Gastroesophageal sphincter (tissue), 4 donors: ENCODE measurements around the gene MINDY3. TPM values are rescaled to one million over a fixed set of nuclear protein-coding genes. Genes with fewer than 3 reads are reported as not detected.
A peak's percentile ranks its signal among the peaks of the same experiment; 100 is the strongest.

Source experiments
- ATAC-seq: fragments of 150-250 bp; one replicate; pipeline ENCODE4 v1.9.1; 2016; ENCODE audit warnings: mild to moderate bottlenecking, moderate library complexity
- H3K27ac ChIP-seq, 4 donors: fragments of 200-600 bp; sonication (generic) in 3 of 4; 1 replicate in 3 of 4; 2 replicates in 1 of 4; pipeline ENCODE4 v1.5.1; 2016 to 2019
- H3K27me3 ChIP-seq: fragments of 200-600 bp; sonication (generic); one replicate; pipeline ENCODE4 v1.5.1; 2019
- H3K36me3 ChIP-seq, 2 donors: fragments of 200-600 bp; sonication (generic); one replicate each; pipeline ENCODE4 v1.5.1; 2019; ENCODE audit warnings: control low read depth in 1 of 2
- H3K4me1 ChIP-seq, 3 donors: fragments of 200-600 bp; sonication (generic); 1 replicate in 2 of 3; 2 replicates in 1 of 3; pipeline ENCODE4 v1.5.1; 2016 to 2019; ENCODE audit warnings: control low read depth in 2 of 3
- H3K4me3 ChIP-seq, 2 donors: fragments of 200-600 bp; sonication (generic); one replicate each; pipeline ENCODE4 v1.5.1; 2019; ENCODE audit warnings: mild to moderate bottlenecking in 1 of 2, moderate library complexity in 1 of 2
- H3K9me3 ChIP-seq, 3 donors: fragments of 200-600 bp; sonication (generic); one replicate each; pipeline ENCODE4 v1.5.1; 2017 to 2019; ENCODE audit warnings: control low read depth in 2 of 3
- EP300 ChIP-seq: sonication (generic); formaldehyde crosslinking; IDR thresholded peaks from one replicate; pipeline ENCODE4 v1.6.1; 2017; ENCODE audit warnings: antibody characterized with exemption, mild to moderate bottlenecking
- POLR2A ChIP-seq, 2 donors: fragments of 450-650 bp; IDR thresholded peaks; one replicate each; pipeline ENCODE4 v1.6.1; 2017; ENCODE audit warnings: antibody characterized with exemption in 2 of 2, mild to moderate bottlenecking in 2 of 2, moderate library complexity in 1 of 2
- POLR2AphosphoS5 ChIP-seq: sonication (generic); formaldehyde crosslinking; IDR thresholded peaks from one replicate; pipeline ENCODE4 v1.6.1; 2017; ENCODE audit warnings: antibody characterized with exemption
- WGBS, 2 donors: methylation state at CpG; one replicate each; pipeline ENCODE4 v1.1.5; 2018; ENCODE audit warnings: low coverage in 1 of 2; 5-methylcytosine and 5-hydroxymethylcytosine counted together
- total RNA-seq, 4 donors: library from RNA; depleted of rRNA; stranded (reverse); fragments of >200 nt; gene quantifications; one replicate each; pipeline ENCODE4 v1.1.0, GENCODE V29; 2016
- TF ChIP-seq, protein P1 (sequence below), 4 experiments: fragments of 200-600 bp in 2 of 4; fragments of 450-650 bp in 2 of 4; sonication (generic) in 1 of 4; IDR thresholded peaks; one replicate each; pipeline ENCODE4 v1.5.1; 2017 to 2019; ENCODE audit warnings: antibody characterized with exemption in 4 of 4, mild to moderate bottlenecking in 2 of 4, moderate library complexity in 2 of 4

The MINDY3 gene
- total RNA-seq, 4 donors from 2014 or later: 21.8 to 93.6 (median 36.7) TPM

DNA sequence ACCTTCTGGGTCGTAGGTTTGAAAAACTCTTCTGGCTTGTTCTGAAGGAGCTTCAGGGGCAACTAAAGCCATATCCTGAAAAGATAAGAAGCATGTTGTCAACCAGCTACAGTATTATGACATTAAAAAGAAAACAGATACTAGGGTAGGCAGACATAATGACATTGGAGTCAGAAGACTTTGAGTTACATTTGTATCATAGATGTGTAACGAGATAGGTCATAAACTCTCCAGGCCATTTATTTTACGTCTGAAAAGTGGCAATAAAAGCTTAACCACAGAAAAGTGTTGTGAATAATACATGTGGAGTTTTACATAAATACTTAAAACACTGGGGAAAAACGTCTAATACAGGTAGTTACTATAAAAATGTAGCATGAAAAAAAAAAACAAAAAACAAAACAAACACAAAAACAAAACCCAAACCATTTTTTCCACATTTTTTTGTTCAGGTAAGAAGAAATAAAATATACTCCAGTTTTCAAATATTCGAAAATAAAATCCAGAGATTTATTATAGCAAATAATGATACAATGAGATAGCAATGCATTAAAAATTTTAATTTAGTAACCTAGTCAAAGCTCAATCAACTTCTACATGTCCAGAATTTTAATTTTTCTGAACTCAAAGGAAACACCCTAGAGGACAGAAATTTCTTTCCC lies 64.1 kb downstream of the MINDY3 start:
- Histone ChIP-seq H3K27ac (peak overlapping the region in 1 of 4 donors; percentile 77), H3K9me3 (peaks cover 0 to 7% (median 0%) of the 10 kb centered on the region in 3 donors), H3K4me1 (peaks cover 0 to 71% (median 25%) of the 10 kb centered on the region in 3 donors), H3K36me3 (peaks cover 0 to 12% of the 10 kb centered on the region in 2 donors), H3K27me3 (no peaks in the 10 kb centered on the region), H3K4me3 (no peak overlapping the region)
- ATAC-seq: no peak
- WGBS, 2 donors: 81 to 84% methylated on average over 5 of the region's 5 CpGs
- no peak for TF ChIP-seq EP300
- no peak for TF ChIP-seq POLR2A (IDR thresholded peaks at IDR 0.05)
- TF ChIP-seq, protein P1, sequence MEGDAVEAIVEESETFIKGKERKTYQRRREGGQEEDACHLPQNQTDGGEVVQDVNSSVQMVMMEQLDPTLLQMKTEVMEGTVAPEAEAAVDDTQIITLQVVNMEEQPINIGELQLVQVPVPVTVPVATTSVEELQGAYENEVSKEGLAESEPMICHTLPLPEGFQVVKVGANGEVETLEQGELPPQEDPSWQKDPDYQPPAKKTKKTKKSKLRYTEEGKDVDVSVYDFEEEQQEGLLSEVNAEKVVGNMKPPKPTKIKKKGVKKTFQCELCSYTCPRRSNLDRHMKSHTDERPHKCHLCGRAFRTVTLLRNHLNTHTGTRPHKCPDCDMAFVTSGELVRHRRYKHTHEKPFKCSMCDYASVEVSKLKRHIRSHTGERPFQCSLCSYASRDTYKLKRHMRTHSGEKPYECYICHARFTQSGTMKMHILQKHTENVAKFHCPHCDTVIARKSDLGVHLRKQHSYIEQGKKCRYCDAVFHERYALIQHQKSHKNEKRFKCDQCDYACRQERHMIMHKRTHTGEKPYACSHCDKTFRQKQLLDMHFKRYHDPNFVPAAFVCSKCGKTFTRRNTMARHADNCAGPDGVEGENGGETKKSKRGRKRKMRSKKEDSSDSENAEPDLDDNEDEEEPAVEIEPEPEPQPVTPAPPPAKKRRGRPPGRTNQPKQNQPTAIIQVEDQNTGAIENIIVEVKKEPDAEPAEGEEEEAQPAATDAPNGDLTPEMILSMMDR (IDR thresholded peaks at IDR 0.05): no peak
- no peak for TF ChIP-seq POLR2AphosphoS5

DNA sequence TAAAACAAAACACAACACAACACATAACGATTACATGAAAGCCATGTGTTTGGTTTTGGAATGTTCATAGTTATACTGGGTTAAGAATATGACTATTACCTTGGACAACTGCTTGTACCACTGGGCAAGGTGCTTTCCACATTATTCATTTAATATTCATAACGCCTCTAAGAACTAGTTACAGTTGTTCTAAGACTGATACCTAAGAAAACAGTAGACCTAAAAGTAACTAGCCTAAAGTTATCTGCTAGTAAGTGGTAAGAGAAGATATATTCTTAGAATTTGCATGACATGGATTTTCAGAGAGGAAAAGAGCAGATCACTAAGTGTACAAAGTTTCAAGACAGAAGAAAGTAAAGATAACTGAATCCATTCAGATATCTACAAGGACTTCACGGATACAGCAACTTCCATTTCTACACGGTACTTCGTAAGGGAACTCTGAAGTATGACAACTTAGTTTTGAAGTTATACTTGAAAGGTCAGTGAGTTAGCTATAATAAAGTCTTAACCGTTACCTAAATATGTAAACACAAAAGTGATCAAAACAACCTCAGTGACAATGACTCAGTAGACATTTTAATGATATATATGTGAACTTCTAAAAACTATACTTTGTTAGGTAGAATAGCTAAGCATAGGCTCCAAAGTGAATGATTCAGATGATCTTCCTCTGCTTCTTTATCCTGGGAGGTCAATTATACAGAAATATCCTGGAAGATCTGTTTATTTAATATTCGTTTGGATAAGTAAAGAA lies 65.1 kb downstream of the MINDY3 start:
- no peak for TF ChIP-seq EP300
- TF ChIP-seq POLR2AphosphoS5: no peak
- TF ChIP-seq, protein P1 (IDR thresholded peaks at IDR 0.05): no peak
- no peak overlapping the region for H3K4me3 ChIP-seq
- H3K9me3 ChIP-seq: no peaks in the 10 kb centered on the region
- H3K4me1 ChIP-seq: peaks cover 2 to 81% (median 27%) of the 10 kb centered on the region in 3 donors
- no peaks in the 10 kb centered on the region for H3K27me3 ChIP-seq
- peaks cover 0 to 1% of the 10 kb centered on the region in 2 donors for H3K36me3 ChIP-seq
- 55 to 65% methylated on average over 6 to 7 of the region's 7 CpGs for WGBS, 2 donors
- peak overlapping the region in 3 of 4 donors; percentile 20 to 77 (median 56) for H3K27ac ChIP-seq
- ATAC-seq: no peak

GRCh38 chr10:15794569-15794968 lies 65.7 kb downstream of the MINDY3 start:
- Histone ChIP-seq H3K27me3 (no peaks in the 10 kb centered on the region), H3K9me3 (no peaks in the 10 kb centered on the region), H3K27ac (peak overlapping the region in 2 of 4 donors; percentile 56 to 77), H3K4me1 (peaks cover 8 to 86% (median 32%) of the 10 kb centered on the region in 3 donors), H3K36me3 (no peaks in the 10 kb centered on the region), H3K4me3 (no peak overlapping the region)
- ATAC-seq: no peak
- TF ChIP-seq POLR2A (IDR thresholded peaks at IDR 0.05): no peak
- TF ChIP-seq POLR2AphosphoS5: no peak
- no peak for TF ChIP-seq EP300
- TF ChIP-seq, protein P1 (IDR thresholded peaks at IDR 0.05): no peak

GRCh38 chr10:15793664-15794063 lies 66.6 kb downstream of the MINDY3 start:
- Histone ChIP-seq H3K36me3 (no peaks in the 10 kb centered on the region), H3K9me3 (no peaks in the 10 kb centered on the region), H3K27ac (peak overlapping the region in 3 of 4 donors; percentile 69 to 89 (median 77)), H3K4me1 (peaks cover 10 to 86% (median 32%) of the 10 kb centered on the region in 3 donors), H3K4me3 (no peak overlapping the region), H3K27me3 (no peaks in the 10 kb centered on the region)
- no peak for ATAC-seq
- TF ChIP-seq, protein P1 (IDR thresholded peaks at IDR 0.05): no peak
- no peak for TF ChIP-seq POLR2AphosphoS5
- TF ChIP-seq POLR2A (IDR thresholded peaks at IDR 0.05): no peak
- TF ChIP-seq EP300: no peak
- 90 to 100% methylated on average over 3 of the region's 5 CpGs for WGBS, 2 donors
